Neuronal stem cell (in vitro differentiated cells): ENCODE data around the gene COL12A1.

Experiments
- DNase-seq: peaks from one replicate; pipeline ENCODE4 v3.0.0-alpha.2; 2013; ENCODE audit warnings: low spot score
- H2AFZ ChIP-seq: one replicate; pipeline ENCODE4 v1.6.1; 2013; ENCODE audit warnings: mild to moderate bottlenecking, low read length, inconsistent platforms
- H2AK5ac ChIP-seq: 2 replicates; pipeline ENCODE4 v1.6.1; 2013; ENCODE audit warnings: low read depth, mild to moderate bottlenecking, inconsistent platforms, low read length, moderate library complexity, mixed read lengths
- H2BK120ac ChIP-seq: 2 replicates; pipeline ENCODE4 v1.6.1; 2013; ENCODE audit warnings: low read depth, mild to moderate bottlenecking, inconsistent platforms, low read length, moderate library complexity, mixed read lengths
- H2BK12ac ChIP-seq: one replicate; pipeline ENCODE4 v1.6.1; 2013; ENCODE audit warnings: low read length, inconsistent platforms
- H2BK15ac ChIP-seq: 2 replicates; pipeline ENCODE4 v1.6.1; 2013; ENCODE audit warnings: mild to moderate bottlenecking, low read length, inconsistent platforms, mixed read lengths
- H2BK5ac ChIP-seq: one replicate; pipeline ENCODE4 v1.6.1; 2013; ENCODE audit warnings: inconsistent platforms, mild to moderate bottlenecking, low read length, moderate library complexity
- H3K14ac ChIP-seq: one replicate; pipeline ENCODE4 v1.6.1; 2013; ENCODE audit warnings: low read length, inconsistent platforms
- H3K18ac ChIP-seq: 2 replicates; pipeline ENCODE4 v1.6.1; 2013; ENCODE audit warnings: low read length, inconsistent platforms
- H3K23ac ChIP-seq: 2 replicates; pipeline ENCODE4 v1.6.1; 2013; ENCODE audit warnings: low read depth, mild to moderate bottlenecking, mixed read lengths, low read length, inconsistent platforms; ENCODE audit not compliant: poor library complexity
- H3K27ac ChIP-seq: replicated peaks from 3 replicates; pipeline ENCODE4 v1.5.1; 2013; ENCODE audit warnings: low read length, inconsistent platforms
- H3K27me3 ChIP-seq, 3 experiments: 2 replicates each; pipeline ENCODE4 v1.6.1; 2013; ENCODE audit warnings: low read length in 3 of 3, mild to moderate bottlenecking in 2 of 3, inconsistent platforms in 1 of 3, low read depth in 1 of 3, mixed read lengths in 1 of 3, moderate library complexity in 1 of 3; ENCODE audit not compliant: control insufficient read depth in 3 of 3, insufficient read depth in 3 of 3
- H3K36me3 ChIP-seq, 2 donors: replicated peaks in 1 of 2; 2 replicates each; pipeline ENCODE4 v1.6.1; 2013; ENCODE audit warnings: low read length in 2 of 2; ENCODE audit not compliant: control insufficient read depth in 2 of 2, insufficient read depth in 2 of 2
- H3K4ac ChIP-seq: 2 replicates; pipeline ENCODE4 v1.6.1; 2013; ENCODE audit warnings: inconsistent platforms, mild to moderate bottlenecking, low read length, moderate library complexity
- H3K4me1 ChIP-seq, 2 donors: 1 replicate in 1 of 2; 2 replicates in 1 of 2; pipeline ENCODE4 v1.6.1; 2013; ENCODE audit warnings: low read length in 2 of 2, low read depth in 1 of 2; ENCODE audit not compliant: control insufficient read depth in 2 of 2, insufficient read depth in 1 of 2
- H3K4me2 ChIP-seq: one replicate; pipeline ENCODE4 v1.6.1; 2013; ENCODE audit warnings: mild to moderate bottlenecking, low read length, inconsistent platforms; ENCODE audit not compliant: insufficient read depth, poor library complexity, severe bottlenecking
- H3K4me3 ChIP-seq, 2 donors: 2 replicates each; pipeline ENCODE4 v1.5.1; 2013; ENCODE audit warnings: low read length in 2 of 2, mild to moderate bottlenecking in 2 of 2, inconsistent platforms in 1 of 2, moderate library complexity in 1 of 2
- H3K79me1 ChIP-seq: one replicate; pipeline ENCODE4 v1.6.1; 2013; ENCODE audit warnings: low read depth, mild to moderate bottlenecking, inconsistent platforms, low read length, moderate library complexity
- H3K9ac ChIP-seq: one replicate; pipeline ENCODE4 v1.6.1; 2013; ENCODE audit warnings: mild to moderate bottlenecking, low read depth, low read length, inconsistent platforms; ENCODE audit not compliant: poor library complexity
- H3K9me3 ChIP-seq, 2 donors: replicated peaks in 1 of 2; 2 replicates each; pipeline versions ENCODE3 to v1.6.1; 2013; ENCODE audit warnings: low read length in 2 of 2, mild to moderate bottlenecking in 2 of 2, inconsistent platforms in 1 of 2, low read depth in 1 of 2, mixed read lengths in 1 of 2, moderate library complexity in 1 of 2; ENCODE audit not compliant: control insufficient read depth in 2 of 2, insufficient read depth in 1 of 2
- H4K8ac ChIP-seq: one replicate; pipeline ENCODE4 v1.6.1; 2013; ENCODE audit warnings: low read depth, mild to moderate bottlenecking, inconsistent platforms, low read length, moderate library complexity
- H4K91ac ChIP-seq: one replicate; pipeline ENCODE4 v1.6.1; 2013; ENCODE audit warnings: low read length, low read depth, mild to moderate bottlenecking, inconsistent platforms; ENCODE audit not compliant: poor library complexity
- WGBS, 2 donors: extraction: QIAGEN DNeasy Blood & Tissue Kit; methylation state at CpG; one replicate each; pipeline ENCODE4 v1.1.7; 2013; ENCODE audit warnings: missing lambda C conversion rate in 2 of 2, mixed read lengths in 1 of 2; ENCODE audit not compliant: insufficient read length in 2 of 2, insufficient replicate concordance in 1 of 2; ENCODE audit errors: extremely low coverage in 2 of 2; 5-methylcytosine and 5-hydroxymethylcytosine counted together

COL12A1 gene

GRCh38 chr6:75170691-75171560 lies 34.9 kb downstream of the COL12A1 start:
- H3K14ac ChIP-seq = no peak overlapping the region
- no peaks in the 10 kb centered on the region for H3K79me1 ChIP-seq
- no peaks in the 10 kb centered on the region for H3K27me3 ChIP-seq
- H3K4me1 ChIP-seq = peaks cover 0 to 18% of the 10 kb centered on the region in 2 donors
- H2BK12ac ChIP-seq = no peak overlapping the region
- H4K91ac ChIP-seq = no peak overlapping the region
- no peak overlapping the region for H3K9ac ChIP-seq
- no CpG with 5 or more reads among the region's 2 CpGs for WGBS, 2 donors
- H3K23ac ChIP-seq = no peak overlapping the region
- H2AFZ ChIP-seq = peak overlapping the region; percentile 12
- H3K18ac ChIP-seq = no peak overlapping the region
- no peak overlapping the region for H3K27ac ChIP-seq
- no peak overlapping the region for H2BK5ac ChIP-seq
- no peak overlapping the region for H4K8ac ChIP-seq
- H2AK5ac ChIP-seq = no peak overlapping the region
- H3K4me3 ChIP-seq = no peak overlapping the region
- no peak overlapping the region for H2BK120ac ChIP-seq
- H2BK15ac ChIP-seq = no peak overlapping the region
- H3K9me3 ChIP-seq = no peaks in the 10 kb centered on the region
- no peak overlapping the region for H3K4me2 ChIP-seq
- H3K4ac ChIP-seq = no peak overlapping the region
- no peak for DNase-seq
- H3K36me3 ChIP-seq = no peaks in the 10 kb centered on the region

GRCh38 chr6:75169689-75170586 lies 35.9 kb downstream of the COL12A1 start:
- H2BK120ac ChIP-seq = no peak overlapping the region
- H3K4ac ChIP-seq = no peak overlapping the region
- H3K18ac ChIP-seq = no peak overlapping the region
- H2AFZ ChIP-seq = peak overlapping the region; percentile 5
- no CpG with 5 or more reads among the region's 2 CpGs for WGBS, 2 donors
- no peak overlapping the region for H3K27ac ChIP-seq
- H3K4me3 ChIP-seq = no peak overlapping the region
- no peak overlapping the region for H4K91ac ChIP-seq
- no peak for DNase-seq
- H2BK12ac ChIP-seq = no peak overlapping the region
- no peak overlapping the region for H3K23ac ChIP-seq
- no peaks in the 10 kb centered on the region for H3K9me3 ChIP-seq
- H3K27me3 ChIP-seq = no peaks in the 10 kb centered on the region
- H3K14ac ChIP-seq = no peak overlapping the region
- no peak overlapping the region for H2BK15ac ChIP-seq
- no peak overlapping the region for H2AK5ac ChIP-seq
- no peak overlapping the region for H4K8ac ChIP-seq
- no peak overlapping the region for H2BK5ac ChIP-seq
- H3K9ac ChIP-seq = no peak overlapping the region
- H3K36me3 ChIP-seq = no peaks in the 10 kb centered on the region
- H3K4me1 ChIP-seq = peaks cover 0 to 18% of the 10 kb centered on the region in 2 donors
- H3K4me2 ChIP-seq = no peak overlapping the region
- H3K79me1 ChIP-seq = no peaks in the 10 kb centered on the region

- Histone ChIP-seq H3K4me1 (peaks cover 0 to 18% of the 10 kb centered on the region in 2 donors), H3K4me2 (no peak overlapping the region), H3K18ac (no peak overlapping the region), H2BK12ac (no peak overlapping the region), H2BK120ac (no peak overlapping the region), H3K27me3 (no peaks in the 10 kb centered on the region), H3K36me3 (no peaks in the 10 kb centered on the region), H2BK15ac (no peak overlapping the region), H3K9me3 (no peaks in the 10 kb centered on the region), H2AK5ac (no peak overlapping the region), H3K23ac (no peak overlapping the region), H3K79me1 (no peaks in the 10 kb centered on the region), H2BK5ac (no peak overlapping the region), H3K4me3 (no peak overlapping the region), H3K4ac (no peak overlapping the region), H3K14ac (no peak overlapping the region), H4K8ac (no peak overlapping the region), H3K9ac (no peak overlapping the region), H4K91ac (no peak overlapping the region), H3K27ac (no peak overlapping the region), H2AFZ (no peak overlapping the region)
- WGBS, 2 donors = no CpG with 5 or more reads among the region's 2 CpGs
- no peak for DNase-seq
Observed at GRCh38 chr6:75167851-75168250, 38.0 kb downstream of the COL12A1 start.

- DNase-seq = no peak
- Histone ChIP-seq H2AK5ac (no peak overlapping the region), H3K14ac (no peak overlapping the region), H3K23ac (no peak overlapping the region), H3K27ac (no peak overlapping the region), H2AFZ (no peak overlapping the region), H3K4ac (no peak overlapping the region), H3K36me3 (no peaks in the 10 kb centered on the region), H2BK5ac (no peak overlapping the region), H3K18ac (no peak overlapping the region), H3K4me3 (no peak overlapping the region), H3K4me2 (no peak overlapping the region), H3K79me1 (no peaks in the 10 kb centered on the region), H4K91ac (no peak overlapping the region), H3K4me1 (peaks cover 0 to 18% of the 10 kb centered on the region in 2 donors), H2BK15ac (no peak overlapping the region), H3K27me3 (no peaks in the 10 kb centered on the region), H4K8ac (no peak overlapping the region), H3K9me3 (no peaks in the 10 kb centered on the region), H3K9ac (no peak overlapping the region), H2BK120ac (no peak overlapping the region), H2BK12ac (no peak overlapping the region)
- WGBS, 2 donors = no CpG with 5 or more reads among the region's 3 CpGs
Observed at GRCh38 chr6:75167325-75167724, 38.5 kb downstream of the COL12A1 start.
